Measurements from ENCODE around the gene NRG2. TPM values are rescaled to one million over a fixed set of nuclear protein-coding genes. Genes with fewer than 3 reads are reported as not detected.

NRG2 gene
- total RNA-seq, 1 experiment from 2014 or later = 0.91 TPM

- ATAC-seq (no peak), DNase-seq (ENCODE audit: low read depth, low spot score) (no peak)
- ChIA-PET POLR2A (no interaction called here), CTCF (interaction anchor here (2.1 kb wide), 1 partner anchor 74 kb away, joined by 12 read pairs; no protein-coding TSS in a partner anchor), RAD21 (ENCODE audit: low non-redundant PET in 1 of 2, low total read pairs in 2 of 2, uncharacterized antibody in 2 of 2, unreplicated experiment in 2 of 2) (no interaction called here)
- Histone ChIP-seq H3K27me3 (ENCODE audit: insufficient read depth, low read length) (no peaks in the 10 kb centered on the region), H3K4me1 (ENCODE audit: control insufficient read depth in 1 of 2, insufficient read depth in 2 of 2, low read length in 2 of 2) (peaks cover 3 to 27% of the 10 kb centered on the region in 2 experiments; a peak in 3 of 4 replicates), H3K79me2 (ENCODE audit: insufficient read depth, low read length) (no peaks in the 10 kb centered on the region), H3K4me3 (replicated peaks in 1 of 2; ENCODE audit: low read depth in 1 of 2, low read length in 2 of 2) (peak overlapping the region in 1 of 2 experiments; percentile 48; a peak in 1 of 4 replicates), H3K36me3 (ENCODE audit: control insufficient read depth in 1 of 2, insufficient read depth in 2 of 2, low read length in 2 of 2) (no peaks in the 10 kb centered on the region), H3K9me3 (ENCODE audit: control insufficient read depth in 1 of 2, insufficient read depth in 1 of 2, low read depth in 1 of 2, low read length in 2 of 2) (no peaks in the 10 kb centered on the region), H3K9ac (ENCODE audit: low read length) (0 out of 2 replicates have a peak overlapping the region, but pooled peaks have one; percentile 22), H3K4me2 (ENCODE audit: low read length) (peak overlapping the region; percentile 97), H2AFZ (ENCODE audit: low read depth, low read length, poor library complexity, severe bottlenecking) (peak overlapping the region; percentile 87), H3K9me2 (ENCODE audit: insufficient read depth) (no peaks in the 10 kb centered on the region), H3K27ac (ENCODE audit: low read depth, low read length) (no peak overlapping the region), H4K20me1 (ENCODE audit: insufficient read depth) (no peaks in the 10 kb centered on the region)
- no TSS peak for BruUV-seq (replicated peaks)
- intact Hi-C loops (cut with micrococcal nuclease) = no loop called here
- TF ChIP-seq ZBTB33 (IDR thresholded peaks at IDR 0.05; ENCODE audit: extremely low read depth, insufficient replicate concordance, low read length) (no peak), FOSL1 (IDR thresholded peaks at IDR 0.05; ENCODE audit: low read depth) (no peak), ELF1 (IDR thresholded peaks at IDR 0.05; ENCODE audit: borderline replicate concordance, low read depth) (no peak), EZH2 (IDR thresholded peaks at IDR 0.05) (no peak)
These were observed 942 bp upstream of the NRG2 start for GRCh38 chr5:140044041-140044440.

- H3K27me3 ChIP-seq (ENCODE audit: insufficient read depth, low read length) = no peaks in the 10 kb centered on the region
- H3K9ac ChIP-seq (ENCODE audit: low read length) = peak overlapping the region; percentile 22; the same call in 1 of the 2 replicates
- peak overlapping the region; percentile 48 to 60 for H3K4me3 ChIP-seq (replicated peaks in 1 of 2; ENCODE audit: low read depth in 1 of 2, low read length in 2 of 2)
- no TSS peak for BruUV-seq (replicated peaks)
- peaks cover 3 to 27% of the 10 kb centered on the region in 2 experiments; a peak in 3 of 4 replicates for H3K4me1 ChIP-seq (ENCODE audit: control insufficient read depth in 1 of 2, insufficient read depth in 2 of 2, low read length in 2 of 2)
- ChIA-PET POLR2A (no interaction called here), RAD21 (ENCODE audit: low non-redundant PET in 1 of 2, low total read pairs in 2 of 2, uncharacterized antibody in 2 of 2, unreplicated experiment in 2 of 2) (interaction anchor here in 1 of 2 experiments (0.9 kb wide), 1 partner anchor 72 kb away, joined by 7 read pairs; no protein-coding TSS in a partner anchor), CTCF (interaction anchor here (0.6 to 2.1 kb wide), 3 partner anchors 44 to 78 kb away, joined by 3 to 12 read pairs (median 3); no protein-coding TSS in a partner anchor)
- no peaks in the 10 kb centered on the region for H3K36me3 ChIP-seq (ENCODE audit: control insufficient read depth in 1 of 2, insufficient read depth in 2 of 2, low read length in 2 of 2)
- no peaks in the 10 kb centered on the region for H3K79me2 ChIP-seq (ENCODE audit: insufficient read depth, low read length)
- H3K9me2 ChIP-seq (ENCODE audit: insufficient read depth) = no peaks in the 10 kb centered on the region
- no peaks in the 10 kb centered on the region for H3K9me3 ChIP-seq (ENCODE audit: control insufficient read depth in 1 of 2, insufficient read depth in 1 of 2, low read depth in 1 of 2, low read length in 2 of 2)
- intact Hi-C loops (cut with micrococcal nuclease) = no loop called here
- H3K27ac ChIP-seq (ENCODE audit: low read depth, low read length) = no peak overlapping the region; the same call in 1 of the 2 replicates
- no peaks in the 10 kb centered on the region for H4K20me1 ChIP-seq (ENCODE audit: insufficient read depth)
- H2AFZ ChIP-seq (ENCODE audit: low read depth, low read length, poor library complexity, severe bottlenecking) = peak overlapping the region; percentile 87
- H3K4me2 ChIP-seq (ENCODE audit: low read length) = peak overlapping the region; percentile 97
- no peak for TF ChIP-seq FOSL1 (IDR thresholded peaks at IDR 0.05; ENCODE audit: low read depth)
- peak; percentile 80 for TF ChIP-seq MAX (IDR thresholded peaks at IDR 0.05)
- TF ChIP-seq CTCF (IDR thresholded peaks at IDR 0.05 in 2 of 3, conservative IDR thresholded peaks at IDR 0.05 in 1 of 3; ENCODE audit: borderline replicate concordance in 1 of 3, insufficient read depth in 1 of 3, low read depth in 2 of 3, low read length in 2 of 3) = 0 out of 6 replicates have a peak, but pooled peaks of 1 of the 3 experiments have one; percentile 4
- no peak for TF ChIP-seq ZFX (IDR thresholded peaks at IDR 0.05)
- peak; percentile 71 for ATAC-seq
- no peak for DNase-seq (ENCODE audit: low read depth, low spot score)
These were observed 391 bp upstream of the NRG2 start for GRCh38 chr5:140043508-140043872.
